H1 (cell line): ENCODE results near the gene PSMC1. TPM values are rescaled to one million over a fixed set of nuclear protein-coding genes. Genes with fewer than 3 reads are reported as not detected.

Source experiments
- CTCF ChIA-PET: fragments of 300-600 bp; sonication (Branson Sonifier 250); formaldehyde crosslinking; loops from one replicate; lab custom pipeline; 2021; ENCODE audit not compliant: partially characterized antibody; lab: Charles Lee
- POLR2A ChIA-PET: fragments of 300-600 bp; sonication (Branson Sonifier 250); formaldehyde crosslinking; loops from one replicate; lab custom pipeline; 2021; ENCODE audit warnings: inconsistent platforms; ENCODE audit not compliant: partially characterized antibody; lab: Charles Lee
- DNase-seq, 2 experiments: peaks; one replicate each; pipeline versions ENCODE4 v3.0.0 to v3.0.0-alpha.2; 2010 to 2022; ENCODE audit warnings: low spot score in 2 of 2, low read depth in 1 of 2, mixed read lengths in 1 of 2
- FAIRE-seq: peaks from 2 replicates; lab custom pipeline; 2011; peaks lifted over from hg19 to GRCh38; lab: Jason Lieb, UNC
- H2AFZ ChIP-seq: 2 replicates; pipeline ENCODE4 v1.8.1; 2012; ENCODE audit warnings: low read length, inconsistent platforms
- H2AK5ac ChIP-seq: 2 replicates; pipeline ENCODE4 v1.6.1; 2013; ENCODE audit warnings: low read depth, low read length
- H2BK120ac ChIP-seq: replicated peaks from 2 replicates; pipeline ENCODE3; 2013; ENCODE audit warnings: low read depth, low read length, inconsistent platforms
- H2BK12ac ChIP-seq: 2 replicates; pipeline ENCODE4 v1.6.1; 2013; ENCODE audit warnings: low read depth, low read length
- H2BK15ac ChIP-seq: 2 replicates; pipeline ENCODE4 v1.6.1; 2013; ENCODE audit warnings: low read length
- H2BK20ac ChIP-seq: 2 replicates; pipeline ENCODE4 v1.6.1; 2013; ENCODE audit warnings: low read length
- H2BK5ac ChIP-seq: 2 replicates; pipeline ENCODE4 v1.6.1; 2013; ENCODE audit warnings: low read depth, low read length
- H3K14ac ChIP-seq: 2 replicates; pipeline ENCODE4 v1.6.1; 2013; ENCODE audit warnings: inconsistent platforms; ENCODE audit not compliant: insufficient read length
- H3K18ac ChIP-seq: 2 replicates; pipeline ENCODE4 v1.6.1; 2013; ENCODE audit warnings: low read length; ENCODE audit errors: extremely low read depth
- H3K23ac ChIP-seq: 2 replicates; pipeline ENCODE4 v1.6.1; 2013; ENCODE audit warnings: inconsistent platforms; ENCODE audit not compliant: insufficient read length
- H3K23me2 ChIP-seq: 2 replicates; pipeline ENCODE4 v1.6.1; 2013; ENCODE audit warnings: low read depth, low read length
- H3K27ac ChIP-seq: 2 replicates; pipeline ENCODE4 v1.6.1; 2011; ENCODE audit warnings: low read depth, low read length, inconsistent platforms
- H3K27me3 ChIP-seq, 4 experiments: replicated peaks in 1 of 4; 1 replicate in 1 of 4; 2 replicates in 3 of 4; pipeline versions ENCODE4 v1.6.1 to v1.8.1; 2011 to 2013; ENCODE audit warnings: low read length in 3 of 4, mild to moderate bottlenecking in 3 of 4, inconsistent platforms in 2 of 4, mixed read lengths in 2 of 4, moderate library complexity in 1 of 4; ENCODE audit not compliant: control insufficient read depth in 3 of 4, insufficient read depth in 3 of 4; ENCODE audit errors: extremely low read depth in 1 of 4
- H3K36me3 ChIP-seq, 4 experiments: 2 replicates each; pipeline versions ENCODE4 v1.6.1 to v1.8.1; 2011 to 2013; ENCODE audit warnings: mild to moderate bottlenecking in 4 of 4, low read length in 3 of 4, moderate library complexity in 2 of 4, control low read depth in 1 of 4, inconsistent platforms in 1 of 4; ENCODE audit not compliant: insufficient read depth in 4 of 4, control insufficient read depth in 2 of 4
- H3K4ac ChIP-seq: replicated peaks from 2 replicates; pipeline ENCODE3; 2013; ENCODE audit warnings: low read length, low read depth, mixed read lengths, inconsistent platforms; ENCODE audit not compliant: insufficient read length
- H3K4me1 ChIP-seq, 4 experiments: replicated peaks in 1 of 4; 1 replicate in 1 of 4; 2 replicates in 3 of 4; pipeline versions ENCODE4 v1.6.1 to v1.8.1; 2011 to 2013; ENCODE audit warnings: low read length in 3 of 4, inconsistent platforms in 2 of 4, mixed read lengths in 1 of 4; ENCODE audit not compliant: insufficient read depth in 4 of 4, control insufficient read depth in 3 of 4
- H3K4me2 ChIP-seq, 2 experiments: 2 replicates each; pipeline versions ENCODE4 v1.6.1 to v1.8.1; 2011 to 2013; ENCODE audit warnings: low read depth in 2 of 2, low read length in 2 of 2, control low read depth in 1 of 2, inconsistent platforms in 1 of 2, mild to moderate bottlenecking in 1 of 2; ENCODE audit not compliant: insufficient read depth in 1 of 2
- H3K4me3 ChIP-seq, 4 experiments: fragments of 200-600, 300-600 bp in 1 of 4; sonication (generic), shearing (Covaris generic), sonication (Bioruptor Twin) in 1 of 4; 2 replicates each; pipeline versions ENCODE4 v1.5.1 to v1.8.1; 2011 to 2016; ENCODE audit warnings: low read length in 4 of 4, low read depth in 3 of 4, control low read depth in 2 of 4, inconsistent platforms in 2 of 4, mild to moderate bottlenecking in 2 of 4, mixed read lengths in 1 of 4, moderate library complexity in 1 of 4; ENCODE audit not compliant: insufficient read depth in 2 of 4; ENCODE audit errors: extremely low read depth in 1 of 4
- H3K56ac ChIP-seq: replicated peaks from 2 replicates; pipeline ENCODE3; 2013; ENCODE audit warnings: low read depth, mild to moderate bottlenecking, mixed read lengths, low read length, inconsistent platforms; ENCODE audit not compliant: insufficient read length
- H3K79me1 ChIP-seq: 2 replicates; pipeline ENCODE4 v1.6.1; 2013; ENCODE audit warnings: low read depth, low read length, control low read depth
- H3K79me2 ChIP-seq, 2 experiments: 2 replicates each; pipeline versions ENCODE4 v1.6.1 to v1.8.1; 2012 to 2013; ENCODE audit warnings: low read length in 2 of 2, mild to moderate bottlenecking in 2 of 2, inconsistent platforms in 1 of 2; ENCODE audit not compliant: insufficient read depth in 2 of 2, control insufficient read depth in 1 of 2
- H3K9ac ChIP-seq, 4 experiments: replicated peaks in 1 of 4; 1 replicate in 1 of 4; 2 replicates in 3 of 4; pipeline versions ENCODE4 v1.6.1 to v1.8.1; 2011 to 2013; ENCODE audit warnings: low read depth in 3 of 4, low read length in 3 of 4, control low read depth in 2 of 4, mild to moderate bottlenecking in 2 of 4, moderate library complexity in 2 of 4, inconsistent platforms in 1 of 4; ENCODE audit errors: extremely low read depth in 1 of 4
- H3K9me3 ChIP-seq, 2 experiments: 2 replicates each; pipeline versions ENCODE4 v1.6.1 to v1.8.1; 2012 to 2013; ENCODE audit warnings: mild to moderate bottlenecking in 2 of 2, moderate library complexity in 2 of 2, control low read depth in 1 of 2, inconsistent platforms in 1 of 2, low read depth in 1 of 2, low read length in 1 of 2, mixed read lengths in 1 of 2; ENCODE audit not compliant: insufficient read depth in 2 of 2
- H4K20me1 ChIP-seq, 2 experiments: replicated peaks in 1 of 2; 2 replicates each; pipeline versions ENCODE3 to v1.8.1; 2011 to 2013; ENCODE audit warnings: inconsistent platforms in 2 of 2, low read length in 2 of 2, mild to moderate bottlenecking in 1 of 2; ENCODE audit not compliant: insufficient read depth in 2 of 2, control insufficient read depth in 1 of 2
- H4K5ac ChIP-seq: 2 replicates; pipeline ENCODE4 v1.6.1; 2013; ENCODE audit warnings: low read length, low read depth, mixed read lengths, inconsistent platforms; ENCODE audit not compliant: insufficient read length
- H4K8ac ChIP-seq: 2 replicates; pipeline ENCODE4 v1.8.0; 2013; ENCODE audit warnings: mild to moderate bottlenecking, moderate library complexity, low read length, inconsistent platforms; ENCODE audit not compliant: insufficient read depth; ENCODE audit errors: extremely low read depth
- H4K91ac ChIP-seq: replicated peaks from 2 replicates; pipeline ENCODE3; 2013; ENCODE audit warnings: low read length, mixed read lengths, inconsistent platforms; ENCODE audit not compliant: insufficient read length
- EZH2 ChIP-seq: fragments of 200-600 bp; sonication (generic); IDR thresholded peaks from 2 replicates; pipeline ENCODE4 v1.7.1; 2012; ENCODE audit warnings: low read depth, mild to moderate bottlenecking, moderate library complexity, low read length, inconsistent platforms; ENCODE audit not compliant: severe bottlenecking
- MAX ChIP-seq: IDR thresholded peaks from 2 replicates; pipeline ENCODE4 v1.6.1; 2012; ENCODE audit warnings: inconsistent platforms
- POLR2AphosphoS5 ChIP-seq: IDR thresholded peaks from 2 replicates; pipeline ENCODE4 v1.6.1; 2011; ENCODE audit warnings: low read depth, low read length
- SP2 ChIP-seq: IDR thresholded peaks from 2 replicates; pipeline ENCODE4 v1.6.1; 2012; ENCODE audit warnings: mild to moderate bottlenecking, low read length, inconsistent platforms
- TAF1 ChIP-seq: IDR thresholded peaks from 2 replicates; pipeline ENCODE4 v1.6.1; 2011; ENCODE audit warnings: mild to moderate bottlenecking, low read depth, low read length
- WGBS, 2 experiments: shearing (Covaris generic) in 1 of 2; methylation state at CpG; one replicate each; pipeline versions ENCODE4 v1.1.6 to v1.1.7; 2013 to 2015; ENCODE audit warnings: low lambda C conversion rate in 2 of 2, mixed read lengths in 2 of 2, inconsistent platforms in 1 of 2, low coverage in 1 of 2, missing lambda C conversion rate in 1 of 2; ENCODE audit not compliant: insufficient replicate concordance in 2 of 2, insufficient coverage in 1 of 2, insufficient read length in 1 of 2; ENCODE audit errors: extremely low coverage in 1 of 2, missing lambda C conversion rate in 1 of 2; 5-methylcytosine and 5-hydroxymethylcytosine counted together
- polyA plus RNA-seq, 7 experiments: library from polyadenylated mRNA; depleted of rRNA in 3 of 7; stranded (reverse) in 5 of 7; unstranded in 2 of 7; fragments of >200 nt in 5 of 7; fragments of 200-250 nt in 2 of 7; gene quantifications; 1 replicate in 5 of 7; 2 replicates in 1 of 7; 4 replicates in 1 of 7; pipeline versions ENCODE4 v1.2.1 to v1.2.3, GENCODE V29; 2011 to 2013; ENCODE audit warnings: missing spikeins in 2 of 7, mixed read lengths in 2 of 7
- total RNA-seq: library from RNA; stranded (reverse); fragmentation: NEBNext Ultra II Directional; extraction: Animal tissue kit (Norgen Biotek cat#: 25700); gene quantifications from 2 replicates; pipeline ENCODE4 v1.2.1, GENCODE V29; 2021
- TF ChIP-seq, protein P1 (sequence below), 3 experiments: IDR thresholded peaks; 1 replicate in 2 of 3; 2 replicates in 1 of 3; pipeline versions ENCODE4 v1.5.1 to v1.6.1; 2011; ENCODE audit warnings: low read length in 3 of 3, mild to moderate bottlenecking in 3 of 3, inconsistent platforms in 2 of 3, low read depth in 1 of 3, moderate library complexity in 1 of 3; ENCODE audit not compliant: insufficient read depth in 1 of 3; ENCODE audit errors: control extremely low read depth in 1 of 3

Gene PSMC1
- total and polyA plus RNA-seq, 2 of the 8 experiments (the other 6 are each of a cell fraction or from before 2014, with no cell fraction given) = 46.2 to 99.6 TPM

- H3K18ac ChIP-seq = no peak overlapping the region
- FAIRE-seq = no peak
- peaks cover 0 to 6% (median 0%) of the 10 kb centered on the region in 4 experiments; a peak in 1 of 8 replicates for H3K36me3 ChIP-seq
- no peak overlapping the region for H2BK12ac ChIP-seq
- no peaks in the 10 kb centered on the region for H3K9me3 ChIP-seq
- H2BK20ac ChIP-seq = no peak overlapping the region
- no peak overlapping the region for H2BK15ac ChIP-seq
- H3K79me2 ChIP-seq = peaks cover 0 to 8% of the 10 kb centered on the region in 2 experiments; a peak in 1 of 4 replicates
- no peak overlapping the region for H3K14ac ChIP-seq
- no peak overlapping the region for H4K8ac ChIP-seq
- no peak overlapping the region for H2BK120ac ChIP-seq
- H3K4me1 ChIP-seq = no peaks in the 10 kb centered on the region
- H3K4me3 ChIP-seq = no peak overlapping the region
- no peak overlapping the region for H2AK5ac ChIP-seq
- no peak overlapping the region; a peak in 1 of 7 replicates for H3K9ac ChIP-seq
- H3K4me2 ChIP-seq = no peak overlapping the region
- no peak overlapping the region for H4K91ac ChIP-seq
- no peak for DNase-seq
- no peaks in the 10 kb centered on the region for H3K23me2 ChIP-seq
- H4K20me1 ChIP-seq = no peaks in the 10 kb centered on the region
- H3K27ac ChIP-seq = no peak overlapping the region
- no peak overlapping the region for H3K23ac ChIP-seq
- H3K4ac ChIP-seq = no peak overlapping the region
- WGBS, 2 experiments = 85% methylated on average over 4 of the region's 4 CpGs; no CpG with 5 or more reads in 1 of the 2 experiments
- no peak overlapping the region for H4K5ac ChIP-seq
- ChIA-PET POLR2A (interaction anchor here (0.7 kb wide), 1 partner anchor 8 kb away, joined by 3 read pairs; no protein-coding TSS in a partner anchor), CTCF (no interaction called here)
- H2AFZ ChIP-seq = no peak overlapping the region
- H3K27me3 ChIP-seq = no peaks in the 10 kb centered on the region
- no peak overlapping the region for H3K56ac ChIP-seq
- no peak overlapping the region for H2BK5ac ChIP-seq
- H3K79me1 ChIP-seq = no peaks in the 10 kb centered on the region; the same call in 1 of the 2 replicates
- no peak for TF ChIP-seq SP2
- no peak for TF ChIP-seq MAX
- TF ChIP-seq, protein P1, sequence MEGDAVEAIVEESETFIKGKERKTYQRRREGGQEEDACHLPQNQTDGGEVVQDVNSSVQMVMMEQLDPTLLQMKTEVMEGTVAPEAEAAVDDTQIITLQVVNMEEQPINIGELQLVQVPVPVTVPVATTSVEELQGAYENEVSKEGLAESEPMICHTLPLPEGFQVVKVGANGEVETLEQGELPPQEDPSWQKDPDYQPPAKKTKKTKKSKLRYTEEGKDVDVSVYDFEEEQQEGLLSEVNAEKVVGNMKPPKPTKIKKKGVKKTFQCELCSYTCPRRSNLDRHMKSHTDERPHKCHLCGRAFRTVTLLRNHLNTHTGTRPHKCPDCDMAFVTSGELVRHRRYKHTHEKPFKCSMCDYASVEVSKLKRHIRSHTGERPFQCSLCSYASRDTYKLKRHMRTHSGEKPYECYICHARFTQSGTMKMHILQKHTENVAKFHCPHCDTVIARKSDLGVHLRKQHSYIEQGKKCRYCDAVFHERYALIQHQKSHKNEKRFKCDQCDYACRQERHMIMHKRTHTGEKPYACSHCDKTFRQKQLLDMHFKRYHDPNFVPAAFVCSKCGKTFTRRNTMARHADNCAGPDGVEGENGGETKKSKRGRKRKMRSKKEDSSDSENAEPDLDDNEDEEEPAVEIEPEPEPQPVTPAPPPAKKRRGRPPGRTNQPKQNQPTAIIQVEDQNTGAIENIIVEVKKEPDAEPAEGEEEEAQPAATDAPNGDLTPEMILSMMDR (IDR thresholded peaks at IDR 0.05; ENCODE audit: control extremely low read depth in 1 of 3, insufficient read depth in 1 of 3, low read depth in 1 of 3, low read length in 3 of 3) = no peak
- TF ChIP-seq POLR2AphosphoS5 = no peak
- no peak for TF ChIP-seq TAF1
- no peak for TF ChIP-seq EZH2
Observed at GRCh38 chr14:90321891-90322290, 65.5 kb downstream of the PSMC1 start.
